NCI-H2107 treated with DMSO at 0.1 percent for 48 hours (cell line): Measurements from ENCODE around the gene CLPTM1.
"Not testable (repeated sequence)": the region's sequence is repeated elsewhere in the genome, so short reads cannot be mapped to it uniquely, and the experiment has no call there.

Experiments
- DNase-seq: peaks from one replicate; lab custom pipeline; 2025; ENCODE audit not compliant: unreplicated experiment; lab: John Stamatoyannopoulos, UW

CLPTM1 gene

DNA sequence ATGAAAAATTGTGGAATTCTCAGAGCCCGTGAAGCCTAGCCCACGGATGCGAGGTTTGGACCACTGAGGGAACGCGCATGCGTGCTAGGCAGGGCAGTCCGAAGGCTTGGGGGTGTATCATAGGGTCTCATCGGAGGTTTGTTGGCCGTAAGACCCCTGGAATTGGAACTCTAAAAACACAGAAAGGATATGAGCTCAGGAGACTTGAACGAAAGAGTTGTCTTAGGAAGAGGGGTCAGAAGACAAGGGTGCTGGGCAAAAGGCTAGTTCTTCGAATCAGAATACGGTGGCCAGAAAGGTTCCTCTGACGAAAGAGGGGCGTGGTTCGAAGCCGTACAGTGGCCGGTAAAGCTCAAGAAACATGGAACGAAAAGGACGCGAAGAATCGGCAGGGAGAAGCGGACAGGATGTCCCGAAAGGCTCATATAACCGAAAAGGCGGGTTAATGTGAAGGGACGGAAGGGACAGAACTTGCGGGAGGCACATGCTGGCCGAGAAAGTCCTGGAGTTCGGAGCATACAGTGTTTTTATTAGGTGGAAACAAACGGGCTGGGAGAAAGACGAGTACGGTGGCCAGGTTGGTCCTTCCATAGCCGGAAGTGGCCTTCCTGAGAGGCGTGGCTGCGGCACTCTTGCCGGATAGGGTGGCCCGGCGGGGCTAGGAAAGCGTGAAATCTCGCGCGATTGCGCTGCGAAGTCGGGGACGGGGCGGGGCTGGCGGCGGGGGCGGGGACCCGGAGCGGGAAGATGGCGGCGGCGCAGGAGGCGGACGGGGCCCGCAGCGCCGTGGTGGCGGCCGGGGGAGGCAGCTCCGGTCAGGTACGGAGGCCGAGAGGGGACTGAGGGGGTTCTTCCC lies at the start of gene CLPTM1:
Gene CLPTM1, plus strand, starts transcription at position 732 of the 856 bp plus-strand sequence. Its CDS starts 16 bp downstream, at position 748.
- DNase-seq = peak; percentile 90

- DNase-seq = no peak
Measured at GRCh38 chr19:44905437-44906160, 49.6 kb upstream of the CLPTM1 start, which contains the start of gene APOE. Gene APOE, plus strand, starts transcription at chr19:44905796. Its CDS starts 829 bp downstream, at chr19:44906625.

GRCh38 chr19:44907613-44908012 lies 47.6 kb upstream of the CLPTM1 start:
- DNase-seq = no peak

DNA sequence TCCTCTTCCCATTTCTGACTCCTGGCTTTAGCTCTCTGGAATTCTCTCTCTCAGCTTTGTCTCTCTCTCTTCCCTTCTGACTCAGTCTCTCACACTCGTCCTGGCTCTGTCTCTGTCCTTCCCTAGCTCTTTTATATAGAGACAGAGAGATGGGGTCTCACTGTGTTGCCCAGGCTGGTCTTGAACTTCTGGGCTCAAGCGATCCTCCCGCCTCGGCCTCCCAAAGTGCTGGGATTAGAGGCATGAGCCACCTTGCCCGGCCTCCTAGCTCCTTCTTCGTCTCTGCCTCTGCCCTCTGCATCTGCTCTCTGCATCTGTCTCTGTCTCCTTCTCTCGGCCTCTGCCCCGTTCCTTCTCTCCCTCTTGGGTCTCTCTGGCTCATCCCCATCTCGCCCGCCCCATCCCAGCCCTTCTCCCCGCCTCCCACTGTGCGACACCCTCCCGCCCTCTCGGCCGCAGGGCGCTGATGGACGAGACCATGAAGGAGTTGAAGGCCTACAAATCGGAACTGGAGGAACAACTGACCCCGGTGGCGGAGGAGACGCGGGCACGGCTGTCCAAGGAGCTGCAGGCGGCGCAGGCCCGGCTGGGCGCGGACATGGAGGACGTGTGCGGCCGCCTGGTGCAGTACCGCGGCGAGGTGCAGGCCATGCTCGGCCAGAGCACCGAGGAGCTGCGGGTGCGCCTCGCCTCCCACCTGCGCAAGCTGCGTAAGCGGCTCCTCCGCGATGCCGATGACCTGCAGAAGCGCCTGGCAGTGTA lies 46.9 kb upstream of the CLPTM1 start:
- no peak for DNase-seq

DNA sequence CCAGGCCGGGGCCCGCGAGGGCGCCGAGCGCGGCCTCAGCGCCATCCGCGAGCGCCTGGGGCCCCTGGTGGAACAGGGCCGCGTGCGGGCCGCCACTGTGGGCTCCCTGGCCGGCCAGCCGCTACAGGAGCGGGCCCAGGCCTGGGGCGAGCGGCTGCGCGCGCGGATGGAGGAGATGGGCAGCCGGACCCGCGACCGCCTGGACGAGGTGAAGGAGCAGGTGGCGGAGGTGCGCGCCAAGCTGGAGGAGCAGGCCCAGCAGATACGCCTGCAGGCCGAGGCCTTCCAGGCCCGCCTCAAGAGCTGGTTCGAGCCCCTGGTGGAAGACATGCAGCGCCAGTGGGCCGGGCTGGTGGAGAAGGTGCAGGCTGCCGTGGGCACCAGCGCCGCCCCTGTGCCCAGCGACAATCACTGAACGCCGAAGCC lies 46.3 kb upstream of the CLPTM1 start:
- DNase-seq = no peak

GRCh38 chr19:44909775-44910174 lies 45.4 kb upstream of the CLPTM1 start:
- no peak for DNase-seq

GRCh38 chr19:44911896-44912295 lies 43.3 kb upstream of the CLPTM1 start:
- not testable (repeated sequence) for DNase-seq

GRCh38 chr19:44912854-44913253 lies 42.3 kb upstream of the CLPTM1 start:
- DNase-seq = no peak

- DNase-seq = not testable (repeated sequence)
Measured at GRCh38 chr19:44913512-44914432, 41.4 kb upstream of the CLPTM1 start.

GRCh38 chr19:44914433-44915206 lies 40.6 kb upstream of the CLPTM1 start, which contains the start of gene APOC1:
Gene APOC1, plus strand, starts transcription at chr19:44914608. Its CDS starts 284 bp downstream, at chr19:44914892.
- DNase-seq = peak; percentile 61

DNA sequence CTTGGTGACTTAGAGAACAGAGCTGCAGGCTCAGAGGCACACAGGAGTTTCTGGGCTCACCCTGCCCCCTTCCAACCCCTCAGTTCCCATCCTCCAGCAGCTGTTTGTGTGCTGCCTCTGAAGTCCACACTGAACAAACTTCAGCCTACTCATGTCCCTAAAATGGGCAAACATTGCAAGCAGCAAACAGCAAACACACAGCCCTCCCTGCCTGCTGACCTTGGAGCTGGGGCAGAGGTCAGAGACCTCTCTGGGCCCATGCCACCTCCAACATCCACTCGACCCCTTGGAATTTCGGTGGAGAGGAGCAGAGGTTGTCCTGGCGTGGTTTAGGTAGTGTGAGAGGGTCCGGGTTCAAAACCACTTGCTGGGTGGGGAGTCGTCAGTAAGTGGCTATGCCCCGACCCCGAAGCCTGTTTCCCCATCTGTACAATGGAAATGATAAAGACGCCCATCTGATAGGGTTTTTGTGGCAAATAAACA lies 30.9 kb upstream of the CLPTM1 start:
- DNase-seq = no peak

GRCh38 chr19:44925114-44925891 lies 29.9 kb upstream of the CLPTM1 start:
- no peak for DNase-seq

GRCh38 chr19:44926245-44927077 lies 28.7 kb upstream of the CLPTM1 start:
- not testable (repeated sequence) for DNase-seq

- no peak for DNase-seq
Measured at GRCh38 chr19:44927746-44928145, 27.4 kb upstream of the CLPTM1 start.

DNA sequence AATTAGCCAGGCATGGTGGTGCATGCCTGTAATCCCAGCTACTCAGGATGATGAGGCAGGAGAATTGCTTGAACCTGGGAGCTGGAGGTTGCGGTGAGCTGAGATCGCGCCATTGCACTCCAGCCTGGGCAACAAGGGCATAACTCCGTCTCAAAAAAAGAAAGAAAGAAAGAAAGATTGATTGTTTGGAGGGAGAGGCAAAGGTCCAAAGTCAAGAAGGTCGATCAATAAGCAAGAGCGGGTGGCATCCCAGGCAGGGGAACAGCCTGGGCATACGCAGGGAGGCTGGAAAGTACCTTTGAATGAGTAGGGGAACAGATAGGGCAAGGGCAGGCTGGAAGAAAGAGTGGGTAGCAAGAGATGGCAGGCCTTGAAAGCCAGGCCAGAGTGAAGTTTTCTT lies 25.1 kb upstream of the CLPTM1 start:
- DNase-seq = no peak

DNA sequence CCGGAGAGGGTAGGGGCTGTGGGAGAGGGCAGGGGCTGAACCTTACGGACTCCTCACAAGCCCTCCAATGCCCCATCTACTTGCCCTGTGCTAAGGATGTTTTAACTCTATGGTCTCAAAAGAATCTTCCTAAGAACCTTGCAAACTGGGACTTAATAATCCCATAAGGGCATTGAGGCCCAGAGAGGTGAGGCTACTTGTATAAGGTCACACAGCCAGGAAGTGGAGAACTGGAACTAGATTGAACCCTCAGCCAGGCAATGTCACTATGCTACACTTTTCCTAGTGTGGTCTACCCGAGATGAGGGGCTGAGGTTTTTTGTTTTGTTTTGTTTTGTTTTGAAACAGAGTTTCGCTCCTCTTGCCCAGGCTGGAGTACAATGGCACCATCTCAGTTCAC lies 23.6 kb upstream of the CLPTM1 start:
- DNase-seq = no peak

GRCh38 chr19:44939668-44940067 lies 15.5 kb upstream of the CLPTM1 start:
- DNase-seq = no peak
